ENCODE data around the gene CEBPG.

- no peak for TF ChIP-seq CTCF (IDR thresholded peaks at IDR 0.05)
- TF ChIP-seq POLR2A (IDR thresholded peaks at IDR 0.05) = no peak
Measured at GRCh38 chr19:33325920-33326319, 47.6 kb upstream of the CEBPG start.
